ENCODE measurements around the gene RAB40B. TPM values are rescaled to one million over a fixed set of nuclear protein-coding genes. Genes with fewer than 3 reads are reported as not detected.

The RAB40B gene
- total RNA-seq, 6 experiments from 2014 or later: 8.0 to 14.8 (median 9.3) TPM

DNA sequence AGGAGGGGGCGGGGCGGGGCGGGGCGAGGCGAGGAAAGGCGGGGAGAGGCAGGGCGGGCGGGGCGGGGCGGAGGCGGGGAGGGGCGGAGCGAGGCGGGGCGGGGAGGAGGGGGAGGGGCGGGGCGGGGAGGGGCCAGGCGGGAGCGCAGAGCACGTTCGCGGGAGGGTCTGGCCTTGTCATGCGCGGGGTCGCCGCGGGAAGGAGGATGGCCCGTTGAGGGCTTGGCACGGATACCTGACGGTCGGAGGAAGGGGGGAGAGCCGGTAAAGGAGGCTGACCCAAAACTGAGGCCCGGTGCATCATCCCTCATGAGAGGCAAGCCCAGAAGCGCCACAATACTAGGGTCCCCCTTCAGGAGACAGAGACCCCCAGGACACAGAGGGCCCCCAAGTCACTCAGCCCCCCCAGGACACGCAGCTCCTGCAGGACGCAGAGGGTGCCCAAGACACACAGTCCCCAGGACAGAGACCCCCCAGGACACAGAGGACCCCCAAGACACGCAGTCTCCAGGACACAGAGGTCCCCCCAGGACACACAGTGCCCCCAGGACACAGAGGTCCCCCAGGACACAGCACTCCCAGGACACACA lies 49.7 kb downstream of the RAB40B start:
- TF ChIP-seq, protein P1, sequence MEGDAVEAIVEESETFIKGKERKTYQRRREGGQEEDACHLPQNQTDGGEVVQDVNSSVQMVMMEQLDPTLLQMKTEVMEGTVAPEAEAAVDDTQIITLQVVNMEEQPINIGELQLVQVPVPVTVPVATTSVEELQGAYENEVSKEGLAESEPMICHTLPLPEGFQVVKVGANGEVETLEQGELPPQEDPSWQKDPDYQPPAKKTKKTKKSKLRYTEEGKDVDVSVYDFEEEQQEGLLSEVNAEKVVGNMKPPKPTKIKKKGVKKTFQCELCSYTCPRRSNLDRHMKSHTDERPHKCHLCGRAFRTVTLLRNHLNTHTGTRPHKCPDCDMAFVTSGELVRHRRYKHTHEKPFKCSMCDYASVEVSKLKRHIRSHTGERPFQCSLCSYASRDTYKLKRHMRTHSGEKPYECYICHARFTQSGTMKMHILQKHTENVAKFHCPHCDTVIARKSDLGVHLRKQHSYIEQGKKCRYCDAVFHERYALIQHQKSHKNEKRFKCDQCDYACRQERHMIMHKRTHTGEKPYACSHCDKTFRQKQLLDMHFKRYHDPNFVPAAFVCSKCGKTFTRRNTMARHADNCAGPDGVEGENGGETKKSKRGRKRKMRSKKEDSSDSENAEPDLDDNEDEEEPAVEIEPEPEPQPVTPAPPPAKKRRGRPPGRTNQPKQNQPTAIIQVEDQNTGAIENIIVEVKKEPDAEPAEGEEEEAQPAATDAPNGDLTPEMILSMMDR (IDR thresholded peaks at IDR 0.05): no peak
- Mint-ChIP-seq H3K27ac (peak overlapping the region; percentile 66), H3K4me3 (peak overlapping the region; percentile 75), H3K27me3 (ENCODE audit: insufficient read depth) (no peaks in the 10 kb centered on the region; the same call in none of the 2 replicates), H3K9me3 (no peaks in the 10 kb centered on the region), H3K4me1 (ENCODE audit: low read depth) (peaks cover 20% of the 10 kb centered on the region), H3K36me3 (ENCODE audit: low read depth) (no peaks in the 10 kb centered on the region; the same call in 1 of the 2 replicates)
- no peak for DNase-seq

GRCh38 chr17:82648165-82648668 lies 50.3 kb downstream of the RAB40B start, which contains the start of gene WDR45B:
TSS of gene WDR45B (minus strand) at chr17:82648444. CDS start at chr17:82648340, 104 bp downstream.
- Mint-ChIP-seq H3K27ac (peak within 1 kb of the TSS; percentile 77), H3K4me3 (peak within 1 kb of the TSS; percentile 87), H3K27me3 (ENCODE audit: insufficient read depth) (no peaks in the 10 kb centered on the region; the same call in none of the 2 replicates), H3K36me3 (ENCODE audit: low read depth) (no peaks in the 10 kb centered on the region; the same call in 1 of the 2 replicates), H3K4me1 (ENCODE audit: low read depth) (peaks cover 20% of the 10 kb centered on the region), H3K9me3 (no peaks in the 10 kb centered on the region)
- DNase-seq: peak; percentile 95
- TF ChIP-seq, protein P1 (IDR thresholded peaks at IDR 0.05): no peak

- peak overlapping the region; percentile 87 for H3K4me3 Mint-ChIP-seq
- TF ChIP-seq, protein P1 (IDR thresholded peaks at IDR 0.05): no peak
- no peaks in the 10 kb centered on the region; the same call in none of the 2 replicates for H3K27me3 Mint-ChIP-seq (ENCODE audit: insufficient read depth)
- H3K27ac Mint-ChIP-seq: peak overlapping the region; percentile 77
- no peaks in the 10 kb centered on the region; the same call in 1 of the 2 replicates for H3K36me3 Mint-ChIP-seq (ENCODE audit: low read depth)
- peaks cover 20% of the 10 kb centered on the region for H3K4me1 Mint-ChIP-seq (ENCODE audit: low read depth)
- H3K9me3 Mint-ChIP-seq: no peaks in the 10 kb centered on the region
- DNase-seq: no peak
Measured at GRCh38 chr17:82647593-82648164, 50.8 kb downstream of the RAB40B start.

DNA sequence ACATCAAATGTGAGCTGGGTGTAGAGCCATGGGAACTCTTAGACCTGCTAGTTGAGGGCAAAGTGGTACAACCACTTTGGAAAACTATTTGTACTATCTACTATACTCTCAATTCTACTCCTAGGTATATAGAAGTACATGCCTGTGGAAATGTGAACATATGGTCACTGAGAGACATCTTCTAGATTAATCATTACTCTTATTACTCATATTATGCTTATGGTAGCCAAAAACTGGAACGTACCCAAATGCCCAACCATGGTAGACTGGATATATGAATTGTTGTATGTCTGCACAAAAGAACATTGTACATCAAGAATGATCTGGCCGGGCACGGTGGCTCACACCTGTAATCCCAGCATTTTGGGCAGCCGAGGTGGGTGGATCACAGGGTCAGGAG lies 53.0 kb downstream of the RAB40B start:
- no peaks in the 10 kb centered on the region for H3K9me3 Mint-ChIP-seq
- no peak overlapping the region for H3K27ac Mint-ChIP-seq
- H3K36me3 Mint-ChIP-seq (ENCODE audit: low read depth): peaks cover 6% of the 10 kb centered on the region; the same call in 1 of the 2 replicates
- peaks cover 20% of the 10 kb centered on the region for H3K4me1 Mint-ChIP-seq (ENCODE audit: low read depth)
- no peaks in the 10 kb centered on the region; the same call in 1 of the 2 replicates for H3K27me3 Mint-ChIP-seq (ENCODE audit: insufficient read depth)
- TF ChIP-seq, protein P1 (IDR thresholded peaks at IDR 0.05): no peak
- peak overlapping the region; percentile 87 for H3K4me3 Mint-ChIP-seq
- no peak for DNase-seq

GRCh38 chr17:82644148-82644547 lies 54.4 kb downstream of the RAB40B start:
- Mint-ChIP-seq H3K4me1 (ENCODE audit: low read depth) (peaks cover 24% of the 10 kb centered on the region), H3K27ac (no peak overlapping the region), H3K9me3 (no peaks in the 10 kb centered on the region), H3K36me3 (ENCODE audit: low read depth) (peaks cover 10% of the 10 kb centered on the region; the same call in 1 of the 2 replicates), H3K4me3 (no peak overlapping the region), H3K27me3 (ENCODE audit: insufficient read depth) (no peaks in the 10 kb centered on the region; the same call in 1 of the 2 replicates)
- DNase-seq: no peak
- TF ChIP-seq, protein P1 (IDR thresholded peaks at IDR 0.05): no peak
